Measurements from ENCODE around the gene LRRIQ4.

- TF ChIP-seq RAD21 (IDR thresholded peaks at IDR 0.05): no peak
- TF ChIP-seq REST (IDR thresholded peaks at IDR 0.05): no peak
- TF ChIP-seq ATF3 (IDR thresholded peaks at IDR 0.05): no peak
- TF ChIP-seq CTCF (IDR thresholded peaks at IDR 0.05; ENCODE audit: low read depth, low read length, missing input control): no peak
- no peak for TF ChIP-seq JUND (IDR thresholded peaks at IDR 0.05)
- TF ChIP-seq EGR1 (IDR thresholded peaks at IDR 0.05; ENCODE audit: low read depth in 2 of 2): no peak
- TF ChIP-seq TAF1 (conservative IDR thresholded peaks at IDR 0.05): no peak
Measured at GRCh38 chr3:169781209-169781855, 31.3 kb upstream of the LRRIQ4 start.

Measured in liver (tissue), 3 donors.